PC-3 (cell line): ENCODE measurements around the gene PIGL. TPM values are rescaled to one million over a fixed set of nuclear protein-coding genes. Genes with fewer than 3 reads are reported as not detected.

ENCODE experiments used
- ATAC-seq: fragments of 200-7000 bp; cut with Tn5 transposase; 2 replicates; pipeline ENCODE4 v1.9.1; 2020; ENCODE audit warnings: mild to moderate bottlenecking, moderate library complexity
- BruUV-seq: library from RNA; stranded (reverse); fragments of 400-500 nt; replicated peaks from 2 replicates; lab custom pipeline; 2021; lab: Mats Ljungman, UMichigan
- CTCF ChIA-PET: fragments of 300-600 bp; sonication (Branson Sonifier 250); formaldehyde crosslinking; loops from one replicate; lab custom pipeline; 2022; ENCODE audit warnings: antibody characterized with exemption; lab: Charles Lee
- POLR2A ChIA-PET: fragments of 300-600 bp; sonication (Branson Sonifier 250); formaldehyde crosslinking; loops from one replicate; lab custom pipeline; 2022; ENCODE audit warnings: antibody characterized with exemption; ENCODE audit not compliant: unreplicated experiment; lab: Charles Lee
- DNase-seq: peaks from one replicate; pipeline ENCODE4 v3.0.0-alpha.2; 2015
- H2AFZ ChIP-seq: fragments of 300-600 bp; sonication (generic); 2 replicates; pipeline ENCODE4 v1.6.0; 2016; ENCODE audit warnings: antibody characterized with exemption, low read length
- H3F3A ChIP-seq: fragments of 300-600 bp; sonication (generic); one replicate; pipeline ENCODE4 v1.6.0; 2017; ENCODE audit warnings: antibody characterized with exemption, low read length, control low read depth, mild to moderate bottlenecking; ENCODE audit not compliant: unreplicated experiment
- H3K27ac ChIP-seq: fragments of 300-600 bp; sonication (generic); 2 replicates; pipeline ENCODE4 v1.5.1; 2016; ENCODE audit warnings: mild to moderate bottlenecking, low read length
- H3K27me3 ChIP-seq: fragments of 300-600 bp; sonication (generic); 2 replicates; pipeline ENCODE4 v1.6.1; 2016; ENCODE audit warnings: low read length, mixed read lengths
- H3K36me3 ChIP-seq: fragments of 300-600 bp; sonication (generic); 2 replicates; pipeline ENCODE4 v1.6.1; 2016; ENCODE audit warnings: low read depth, mixed run types, low read length, mixed read lengths
- H3K4me1 ChIP-seq: fragments of 300-600 bp; sonication (generic); 2 replicates; pipeline ENCODE4 v1.5.1; 2016; ENCODE audit warnings: low read length; ENCODE audit not compliant: insufficient read depth
- H3K4me2 ChIP-seq: fragments of 300-600 bp; sonication (generic); 2 replicates; pipeline ENCODE4 v1.6.0; 2016; ENCODE audit warnings: low read length
- H3K4me3 ChIP-seq: fragments of 300-600 bp; sonication (generic); 2 replicates; pipeline ENCODE4 v1.5.1; 2016; ENCODE audit warnings: mild to moderate bottlenecking, low read length, mixed read lengths
- H3K79me2 ChIP-seq: fragments of 300-600 bp; sonication (generic); 2 replicates; pipeline ENCODE4 v1.6.1; 2017; ENCODE audit warnings: low read length, mixed read lengths
- H3K9ac ChIP-seq: fragments of 300-600 bp; sonication (generic); 2 replicates; pipeline ENCODE4 v1.6.0; 2016; ENCODE audit warnings: mild to moderate bottlenecking, low read length
- H3K9me2 ChIP-seq: fragments of 300-600 bp; sonication (generic); replicated peaks from 2 replicates; pipeline ENCODE4 v1.6.1; 2016; ENCODE audit warnings: mixed run types, low read length, mixed read lengths
- H3K9me3 ChIP-seq: fragments of 300-600 bp; sonication (generic); 2 replicates; pipeline ENCODE4 v1.6.1; 2016; ENCODE audit warnings: low read length, mixed read lengths
- H4K20me1 ChIP-seq: fragments of 300-600 bp; sonication (generic); 2 replicates; pipeline ENCODE4 v1.6.1; 2016; ENCODE audit warnings: low read length, mixed read lengths
- CTCF ChIP-seq: fragments of 300-600 bp; sonication (generic); conservative IDR thresholded peaks from 2 replicates; pipeline ENCODE4 v1.5.1; 2017; ENCODE audit warnings: antibody characterized with exemption, low read depth, mild to moderate bottlenecking, low read length
- EZH2 ChIP-seq: fragments of 300-600 bp; sonication (generic); IDR thresholded peaks from one replicate; pipeline ENCODE4 v1.6.1; 2017; ENCODE audit warnings: antibody characterized with exemption, mild to moderate bottlenecking, low read length; ENCODE audit not compliant: unreplicated experiment
- EZH2phosphoT487 ChIP-seq: fragments of 300-600 bp; sonication (generic); IDR thresholded peaks from 2 replicates; pipeline ENCODE4 v1.6.1; 2018; ENCODE audit warnings: mild to moderate bottlenecking, antibody characterized with exemption, low read length, borderline replicate concordance
- intact Hi-C: fragments of 100-400 bp; cut with micrococcal nuclease; formaldehyde crosslinking; loops from 2 replicates; pipeline ENCODE4 v1.9.0; 2023
- total RNA-seq: library from RNA; depleted of rRNA; stranded (reverse); fragments of >200 nt; gene quantifications from 2 replicates; pipeline ENCODE4 v1.2.3, GENCODE V29; 2014

Gene PIGL
- total RNA-seq, 1 experiment from 2014 or later, result 37.4 TPM

- DNase-seq, result no peak
- CTCF ChIA-PET, result no interaction called here
- BruUV-seq, result no TSS peak
- H3F3A ChIP-seq, result no peaks in the 10 kb centered on the region
- H3K9ac ChIP-seq, result no peak overlapping the region
- H3K9me2 ChIP-seq, result no peaks in the 10 kb centered on the region
- no peak for ATAC-seq
- peaks cover 12% of the 10 kb centered on the region; the same call in 1 of the 2 replicates for H3K36me3 ChIP-seq
- H2AFZ ChIP-seq, result no peak overlapping the region
- TF ChIP-seq CTCF (no peak), EZH2phosphoT487 (no peak), EZH2 (no peak)
- H3K27ac ChIP-seq, result no peak overlapping the region
- H3K27me3 ChIP-seq, result no peaks in the 10 kb centered on the region
- no peaks in the 10 kb centered on the region for H3K79me2 ChIP-seq
- intact Hi-C loops, result no loop called here
- H3K4me3 ChIP-seq, result no peak overlapping the region
- H3K4me2 ChIP-seq, result no peak overlapping the region
- no peaks in the 10 kb centered on the region for H3K4me1 ChIP-seq
- POLR2A ChIA-PET, result no interaction called here
- H4K20me1 ChIP-seq, result no peaks in the 10 kb centered on the region
- H3K9me3 ChIP-seq, result no peaks in the 10 kb centered on the region
Observed at GRCh38 chr17:16314189-16314588, 97.2 kb downstream of the PIGL start.

GRCh38 chr17:16314859-16315258, 97.8 kb downstream of the PIGL start:
- H3K9me2 ChIP-seq, result no peaks in the 10 kb centered on the region
- no peak overlapping the region for H3K4me2 ChIP-seq
- no peak overlapping the region for H3K9ac ChIP-seq
- H3K27ac ChIP-seq, result no peak overlapping the region
- no peaks in the 10 kb centered on the region for H3K27me3 ChIP-seq
- no peaks in the 10 kb centered on the region for H3K4me1 ChIP-seq
- H3K4me3 ChIP-seq, result no peak overlapping the region
- BruUV-seq, result no TSS peak
- POLR2A ChIA-PET, result no interaction called here
- H3K36me3 ChIP-seq, result peaks cover 12% of the 10 kb centered on the region; the same call in 1 of the 2 replicates
- TF ChIP-seq CTCF (no peak), EZH2 (no peak), EZH2phosphoT487 (no peak)
- no peaks in the 10 kb centered on the region for H3F3A ChIP-seq
- intact Hi-C loops, result no loop called here
- DNase-seq, result no peak
- no peaks in the 10 kb centered on the region for H4K20me1 ChIP-seq
- CTCF ChIA-PET, result no interaction called here
- H3K9me3 ChIP-seq, result no peaks in the 10 kb centered on the region
- no peak overlapping the region for H2AFZ ChIP-seq
- ATAC-seq, result no peak
- H3K79me2 ChIP-seq, result no peaks in the 10 kb centered on the region

- H3K27ac ChIP-seq, result no peak overlapping the region
- no peaks in the 10 kb centered on the region for H4K20me1 ChIP-seq
- H3K27me3 ChIP-seq, result no peaks in the 10 kb centered on the region
- BruUV-seq, result no TSS peak
- ATAC-seq (no peak), DNase-seq (no peak)
- ChIA-PET CTCF (no interaction called here), POLR2A (no interaction called here)
- TF ChIP-seq CTCF (no peak), EZH2 (no peak), EZH2phosphoT487 (no peak)
- no peak overlapping the region for H2AFZ ChIP-seq
- H3K36me3 ChIP-seq, result peaks cover 12% of the 10 kb centered on the region; the same call in 1 of the 2 replicates
- H3K79me2 ChIP-seq, result no peaks in the 10 kb centered on the region
- H3K4me1 ChIP-seq, result no peaks in the 10 kb centered on the region
- H3K4me3 ChIP-seq, result no peak overlapping the region
- no peaks in the 10 kb centered on the region for H3K9me3 ChIP-seq
- no peak overlapping the region for H3K9ac ChIP-seq
- intact Hi-C loops, result no loop called here
- no peak overlapping the region for H3K4me2 ChIP-seq
- no peaks in the 10 kb centered on the region for H3F3A ChIP-seq
- no peaks in the 10 kb centered on the region for H3K9me2 ChIP-seq
Observed at GRCh38 chr17:16319969-16320368, 103.0 kb downstream of the PIGL start.
